Naive thymus-derived CD8-positive, alpha-beta T cell (primary cell): Measurements from ENCODE around the gene PSAP. TPM values are rescaled to one million over a fixed set of nuclear protein-coding genes. Genes with fewer than 3 reads are reported as not detected.

Source experiments
- ATAC-seq, 2 donors: fragments of 150-1000 bp; cut with Tn5 transposase in 1 of 2; sonication (Bioruptor Pico), chemical (Tn5 transposase) in 1 of 2; 1 replicate in 1 of 2; 2 replicates in 1 of 2; pipeline ENCODE4 v1.10.0; 2021; ENCODE audit warnings: mild to moderate bottlenecking in 2 of 2, moderate library complexity in 2 of 2
- POLR2A ChIA-PET: fragments of 350-600 bp; sonication (Branson Sonifier 250); formaldehyde crosslinking; loops from one replicate; lab custom pipeline; 2021; ENCODE audit warnings: antibody characterized with exemption; lab: Charles Lee
- DNase-seq, 10 donors: peaks; one replicate each; pipeline versions ENCODE4 v3.0.0 to v3.0.0-alpha.2; 2020 to 2022
- H3K27ac Mint-ChIP-seq, 10 donors: one replicate each; pipeline ENCODE4 v1.8.0; 2020 to 2022; ENCODE audit warnings: mild to moderate bottlenecking in 10 of 10, mixed read lengths in 10 of 10, moderate library complexity in 4 of 10, inconsistent platforms in 1 of 10
- H3K27me3 Mint-ChIP-seq, 5 donors: one replicate each; pipeline ENCODE4 v1.8.0; 2021 to 2022; ENCODE audit warnings: mixed read lengths in 5 of 5
- H3K36me3 Mint-ChIP-seq, 3 donors: one replicate each; pipeline ENCODE4 v1.8.0; 2020 to 2022; ENCODE audit warnings: mixed read lengths in 3 of 3, mild to moderate bottlenecking in 2 of 3, inconsistent platforms in 1 of 3
- H3K4me1 Mint-ChIP-seq, 4 donors: one replicate each; pipeline ENCODE4 v1.8.0; 2021 to 2022; ENCODE audit warnings: mixed read lengths in 4 of 4
- H3K4me3 Mint-ChIP-seq, 10 donors: one replicate each; pipeline ENCODE4 v1.8.0; 2020 to 2022; ENCODE audit warnings: mild to moderate bottlenecking in 10 of 10, mixed read lengths in 10 of 10, moderate library complexity in 6 of 10, inconsistent platforms in 1 of 10
- H3K9me3 Mint-ChIP-seq, 9 donors: one replicate each; pipeline ENCODE4 v1.8.0; 2020 to 2022; ENCODE audit warnings: mixed read lengths in 9 of 9, mild to moderate bottlenecking in 3 of 9, inconsistent platforms in 1 of 9, moderate library complexity in 1 of 9
- polyA plus RNA-seq, 3 donors: library from polyadenylated mRNA; unstranded; fragments of 300-500 nt; fragmentation: Illumina TruSeq; gene quantifications; one replicate each; pipeline ENCODE4 v1.2.3, GENCODE V29; 2021
- total RNA-seq, 8 experiments: library from RNA in 2 of 8; stranded (reverse) in 2 of 8; gene quantifications; one replicate each; pipeline ENCODE4 v1.2.3 and lab custom pipeline; 2021 to 2026

Gene PSAP
- total and polyA plus RNA-seq, 5 experiments from 2014 or later = 203 to 442 (median 389) TPM

GRCh38 chr10:71840177-71840957 lies 10.7 kb downstream of the PSAP start:
- ATAC-seq (no peak), DNase-seq (no peak)
- Mint-ChIP-seq H3K4me3 (peak overlapping the region in 4 of 10 donors; percentile 0 to 61 (median 20)), H3K9me3 (no peaks in the 10 kb centered on the region), H3K27me3 (no peaks in the 10 kb centered on the region), H3K36me3 (peaks cover 0 to 3% (median 0%) of the 10 kb centered on the region in 3 donors), H3K4me1 (peaks cover 46 to 94% (median 80%) of the 10 kb centered on the region in 4 donors), H3K27ac (peak overlapping the region in 2 of 10 donors; percentile 12 to 54)
- POLR2A ChIA-PET = interaction anchor here (0.6 to 1.5 kb wide), 2 partner anchors 10 to 497 kb away, joined by 3 to 5 read pairs; partner anchors contain the start of gene PSAP

GRCh38 chr10:71838264-71839211 lies 12.5 kb downstream of the PSAP start:
- H3K4me1 Mint-ChIP-seq = peaks cover 43 to 90% (median 67%) of the 10 kb centered on the region in 4 donors
- H3K27ac Mint-ChIP-seq = peak overlapping the region in 8 of 10 donors; percentile 2 to 81 (median 54)
- no peak for ATAC-seq
- H3K4me3 Mint-ChIP-seq = peak overlapping the region in 7 of 10 donors; percentile 1 to 52 (median 29)
- no peaks in the 10 kb centered on the region for H3K27me3 Mint-ChIP-seq
- H3K9me3 Mint-ChIP-seq = no peaks in the 10 kb centered on the region
- no peak for DNase-seq
- POLR2A ChIA-PET = no interaction called here
- H3K36me3 Mint-ChIP-seq = peaks cover 0 to 7% (median 0%) of the 10 kb centered on the region in 3 donors

GRCh38 chr10:71837098-71837827 lies 13.8 kb downstream of the PSAP start:
- H3K4me1 Mint-ChIP-seq = peaks cover 35 to 85% (median 58%) of the 10 kb centered on the region in 4 donors
- ATAC-seq (peak; percentile 68 to 85), DNase-seq (peak in 1 of 10 donors; percentile 29)
- H3K36me3 Mint-ChIP-seq = peaks cover 0 to 13% (median 0%) of the 10 kb centered on the region in 3 donors
- H3K27me3 Mint-ChIP-seq = no peaks in the 10 kb centered on the region
- H3K9me3 Mint-ChIP-seq = no peaks in the 10 kb centered on the region
- H3K27ac Mint-ChIP-seq = peak overlapping the region in 7 of 10 donors; percentile 5 to 78 (median 57)
- POLR2A ChIA-PET = interaction anchor here (0.9 kb wide), 1 partner anchor 13 kb away, joined by 3 read pairs; no protein-coding TSS in a partner anchor
- peak overlapping the region in 5 of 10 donors; percentile 6 to 45 (median 22) for H3K4me3 Mint-ChIP-seq

DNA sequence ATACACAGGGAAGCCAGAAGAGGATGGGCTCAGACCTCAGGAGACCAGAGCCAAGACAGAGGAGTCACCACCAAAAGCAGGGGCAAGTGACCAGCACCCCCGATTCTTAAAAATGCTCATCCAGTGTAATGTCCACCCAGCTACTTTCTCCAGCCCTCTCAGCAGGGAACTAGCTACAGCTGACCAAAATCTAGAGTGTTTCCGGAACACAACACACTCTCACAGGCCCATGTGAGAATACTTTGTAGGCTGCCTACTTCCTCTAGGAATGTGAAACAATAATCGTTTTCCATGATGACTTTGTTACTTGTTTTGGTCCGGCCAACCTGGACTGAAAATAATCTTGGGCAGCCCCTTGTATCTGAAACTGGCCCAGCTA lies 14.5 kb downstream of the PSAP start:
- H3K27me3 Mint-ChIP-seq = no peaks in the 10 kb centered on the region
- no peaks in the 10 kb centered on the region for H3K9me3 Mint-ChIP-seq
- POLR2A ChIA-PET = interaction anchor here (0.9 kb wide), 1 partner anchor 13 kb away, joined by 3 read pairs; no protein-coding TSS in a partner anchor
- DNase-seq (no peak), ATAC-seq (no peak)
- H3K36me3 Mint-ChIP-seq = peaks cover 0 to 18% (median 0%) of the 10 kb centered on the region in 3 donors
- peak overlapping the region in 2 of 10 donors; percentile 39 to 79 for H3K4me3 Mint-ChIP-seq
- peak overlapping the region in 6 of 10 donors; percentile 22 to 90 (median 72) for H3K27ac Mint-ChIP-seq
- H3K4me1 Mint-ChIP-seq = peaks cover 35 to 84% (median 58%) of the 10 kb centered on the region in 4 donors

GRCh38 chr10:71835671-71836595 lies 15.1 kb downstream of the PSAP start:
- Mint-ChIP-seq H3K4me1 (peaks cover 33 to 77% (median 55%) of the 10 kb centered on the region in 4 donors), H3K27me3 (no peaks in the 10 kb centered on the region)

DNA sequence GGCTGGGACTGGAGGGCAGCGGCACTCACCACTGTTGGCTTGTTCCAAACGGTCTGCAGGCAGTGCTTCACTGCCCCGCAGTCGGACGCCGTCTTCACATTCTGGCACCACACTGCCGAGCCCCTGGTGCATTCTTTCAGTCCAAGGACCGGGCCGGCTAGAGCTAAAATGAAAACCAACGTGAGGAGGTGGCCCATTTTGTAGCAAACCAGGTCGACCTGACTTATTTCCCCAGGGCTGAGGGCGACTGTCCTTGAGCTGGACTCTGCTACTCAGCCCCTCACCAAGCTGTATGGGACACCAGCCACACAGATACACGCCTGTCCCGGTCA lies 16.7 kb downstream of the PSAP start:
- no peak for DNase-seq
- POLR2A ChIA-PET = interaction anchor here (0.6 to 1.0 kb wide), 3 partner anchors 17 to 84 kb away, joined by 3 to 5 read pairs (median 3); partner anchors contain the start of gene PSAP
- Mint-ChIP-seq H3K27ac (no peak overlapping the region), H3K27me3 (no peaks in the 10 kb centered on the region), H3K36me3 (peaks cover 5 to 39% (median 10%) of the 10 kb centered on the region in 3 donors), H3K4me1 (peaks cover 28 to 66% (median 43%) of the 10 kb centered on the region in 4 donors), H3K4me3 (no peak overlapping the region), H3K9me3 (no peaks in the 10 kb centered on the region)
- ATAC-seq = no peak

More at GRCh38 chr10:71835671-71836595, 15.1 kb downstream of the PSAP start:
- Mint-ChIP-seq H3K27ac (peak overlapping the region in 4 of 10 donors; percentile 65 to 90 (median 79)), H3K9me3 (no peaks in the 10 kb centered on the region), H3K4me3 (peak overlapping the region in 2 of 10 donors; percentile 39 to 79), H3K36me3 (peaks cover 0 to 23% (median 0%) of the 10 kb centered on the region in 3 donors)
- DNase-seq = peak in 2 of 10 donors; percentile 45 to 73
- peak in 1 of 2 donors; percentile 73 for ATAC-seq
- POLR2A ChIA-PET = interaction anchor here (0.7 to 1.0 kb wide), 3 partner anchors 14 to 301 kb away, joined by 3 to 7 read pairs (median 5); partner anchors contain the start of gene PSAP

GRCh38 chr10:71833451-71834342 lies 17.4 kb downstream of the PSAP start:
- H3K4me1 Mint-ChIP-seq = peaks cover 23 to 60% (median 37%) of the 10 kb centered on the region in 4 donors
- H3K27me3 Mint-ChIP-seq = no peaks in the 10 kb centered on the region
- ATAC-seq (no peak), DNase-seq (no peak)
- peak overlapping the region in 1 of 10 donors; percentile 75 for H3K27ac Mint-ChIP-seq
- peaks cover 5 to 45% (median 12%) of the 10 kb centered on the region in 3 donors for H3K36me3 Mint-ChIP-seq
- no peaks in the 10 kb centered on the region for H3K9me3 Mint-ChIP-seq
- H3K4me3 Mint-ChIP-seq = no peak overlapping the region
- POLR2A ChIA-PET = interaction anchor here (0.6 to 1.0 kb wide), 2 partner anchors 17 to 45 kb away, joined by 3 read pairs; partner anchors contain the start of gene PSAP

- POLR2A ChIA-PET = no interaction called here
- DNase-seq (no peak), ATAC-seq (no peak)
- Mint-ChIP-seq H3K9me3 (no peaks in the 10 kb centered on the region), H3K4me3 (no peak overlapping the region), H3K27ac (peak overlapping the region in 1 of 10 donors; percentile 71), H3K27me3 (no peaks in the 10 kb centered on the region), H3K36me3 (peaks cover 5 to 53% (median 12%) of the 10 kb centered on the region in 3 donors), H3K4me1 (peaks cover 17 to 53% (median 30%) of the 10 kb centered on the region in 4 donors)
These were observed 18.1 kb downstream of the PSAP start for GRCh38 chr10:71832967-71833366.

DNA sequence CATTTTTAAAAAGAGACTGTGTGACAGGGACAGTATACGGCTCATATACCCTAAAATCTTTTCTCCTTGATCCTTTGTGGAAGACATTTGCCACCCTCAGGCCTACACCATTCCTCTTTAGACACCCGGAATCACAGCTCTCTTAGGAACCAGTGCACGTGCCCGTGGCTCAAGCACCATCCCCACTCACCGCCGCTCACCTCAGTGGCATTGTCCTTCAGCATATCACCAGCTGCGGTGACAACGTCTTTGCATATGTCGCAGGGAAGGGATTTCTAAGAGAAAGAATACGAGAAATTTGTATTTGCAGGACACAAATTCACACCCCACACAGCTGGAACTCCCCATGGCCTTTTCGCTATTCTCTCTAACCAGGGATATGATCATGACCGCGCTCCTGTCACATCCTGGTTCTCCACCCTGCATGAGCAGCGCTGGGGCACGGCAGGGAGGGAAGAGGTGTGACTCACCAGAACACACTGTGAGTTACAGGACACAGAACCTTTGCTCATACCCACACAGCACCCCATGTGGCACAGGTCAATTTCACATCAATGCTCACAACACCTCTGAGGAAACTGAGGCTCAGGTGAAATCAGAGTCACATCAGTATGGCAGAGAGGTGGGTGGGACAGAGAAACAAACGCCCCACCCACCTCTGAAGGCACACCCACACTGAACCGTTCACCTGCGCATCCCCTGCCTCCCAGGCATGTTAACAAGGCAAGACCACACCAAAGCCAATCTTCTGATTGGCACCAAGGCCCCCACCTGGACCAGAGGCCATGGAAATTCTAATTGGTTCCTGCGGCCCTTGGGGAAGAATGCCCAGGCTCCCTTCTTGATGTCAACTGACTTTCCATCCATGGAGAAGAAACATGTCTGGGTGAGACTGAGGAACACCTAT lies 19.2 kb downstream of the PSAP start:
- H3K27ac Mint-ChIP-seq = peak overlapping the region in 3 of 10 donors; percentile 31 to 71 (median 40)
- H3K4me3 Mint-ChIP-seq = no peak overlapping the region
- H3K36me3 Mint-ChIP-seq = peaks cover 5 to 63% (median 12%) of the 10 kb centered on the region in 3 donors
- DNase-seq = no peak
- POLR2A ChIA-PET = no interaction called here
- H3K9me3 Mint-ChIP-seq = no peaks in the 10 kb centered on the region
- peaks cover 8 to 42% (median 19%) of the 10 kb centered on the region in 4 donors for H3K4me1 Mint-ChIP-seq
- no peaks in the 10 kb centered on the region for H3K27me3 Mint-ChIP-seq
- ATAC-seq = no peak
